PC-3 (cell line): ENCODE measurements around the gene KCNJ6. TPM values are rescaled to one million over a fixed set of nuclear protein-coding genes. Genes with fewer than 3 reads are reported as not detected.

Experiments
- ATAC-seq: fragments of 200-7000 bp; cut with Tn5 transposase; 2 replicates; pipeline ENCODE4 v1.9.1; 2020; ENCODE audit warnings: mild to moderate bottlenecking, moderate library complexity
- BruUV-seq: library from RNA; stranded (reverse); fragments of 400-500 nt; replicated peaks from 2 replicates; lab custom pipeline; 2021; lab: Mats Ljungman, UMichigan
- CTCF ChIA-PET: fragments of 300-600 bp; sonication (Branson Sonifier 250); formaldehyde crosslinking; loops from one replicate; lab custom pipeline; 2022; ENCODE audit warnings: antibody characterized with exemption; lab: Charles Lee
- POLR2A ChIA-PET: fragments of 300-600 bp; sonication (Branson Sonifier 250); formaldehyde crosslinking; loops from one replicate; lab custom pipeline; 2022; ENCODE audit warnings: antibody characterized with exemption; ENCODE audit not compliant: unreplicated experiment; lab: Charles Lee
- DNase-seq: peaks from one replicate; pipeline ENCODE4 v3.0.0-alpha.2; 2015
- H2AFZ ChIP-seq: fragments of 300-600 bp; sonication (generic); 2 replicates; pipeline ENCODE4 v1.6.0; 2016; ENCODE audit warnings: antibody characterized with exemption, low read length
- H3F3A ChIP-seq: fragments of 300-600 bp; sonication (generic); one replicate; pipeline ENCODE4 v1.6.0; 2017; ENCODE audit warnings: antibody characterized with exemption, low read length, control low read depth, mild to moderate bottlenecking; ENCODE audit not compliant: unreplicated experiment
- H3K27ac ChIP-seq: fragments of 300-600 bp; sonication (generic); 2 replicates; pipeline ENCODE4 v1.5.1; 2016; ENCODE audit warnings: mild to moderate bottlenecking, low read length
- H3K27me3 ChIP-seq: fragments of 300-600 bp; sonication (generic); 2 replicates; pipeline ENCODE4 v1.6.1; 2016; ENCODE audit warnings: low read length, mixed read lengths
- H3K36me3 ChIP-seq: fragments of 300-600 bp; sonication (generic); 2 replicates; pipeline ENCODE4 v1.6.1; 2016; ENCODE audit warnings: low read depth, mixed run types, low read length, mixed read lengths
- H3K4me1 ChIP-seq: fragments of 300-600 bp; sonication (generic); 2 replicates; pipeline ENCODE4 v1.5.1; 2016; ENCODE audit warnings: low read length; ENCODE audit not compliant: insufficient read depth
- H3K4me2 ChIP-seq: fragments of 300-600 bp; sonication (generic); 2 replicates; pipeline ENCODE4 v1.6.0; 2016; ENCODE audit warnings: low read length
- H3K4me3 ChIP-seq: fragments of 300-600 bp; sonication (generic); 2 replicates; pipeline ENCODE4 v1.5.1; 2016; ENCODE audit warnings: mild to moderate bottlenecking, low read length, mixed read lengths
- H3K79me2 ChIP-seq: fragments of 300-600 bp; sonication (generic); 2 replicates; pipeline ENCODE4 v1.6.1; 2017; ENCODE audit warnings: low read length, mixed read lengths
- H3K9ac ChIP-seq: fragments of 300-600 bp; sonication (generic); 2 replicates; pipeline ENCODE4 v1.6.0; 2016; ENCODE audit warnings: mild to moderate bottlenecking, low read length
- H3K9me2 ChIP-seq: fragments of 300-600 bp; sonication (generic); replicated peaks from 2 replicates; pipeline ENCODE4 v1.6.1; 2016; ENCODE audit warnings: mixed run types, low read length, mixed read lengths
- H3K9me3 ChIP-seq: fragments of 300-600 bp; sonication (generic); 2 replicates; pipeline ENCODE4 v1.6.1; 2016; ENCODE audit warnings: low read length, mixed read lengths
- H4K20me1 ChIP-seq: fragments of 300-600 bp; sonication (generic); 2 replicates; pipeline ENCODE4 v1.6.1; 2016; ENCODE audit warnings: low read length, mixed read lengths
- CTCF ChIP-seq: fragments of 300-600 bp; sonication (generic); conservative IDR thresholded peaks from 2 replicates; pipeline ENCODE4 v1.5.1; 2017; ENCODE audit warnings: antibody characterized with exemption, low read depth, mild to moderate bottlenecking, low read length
- EZH2 ChIP-seq: fragments of 300-600 bp; sonication (generic); IDR thresholded peaks from one replicate; pipeline ENCODE4 v1.6.1; 2017; ENCODE audit warnings: antibody characterized with exemption, mild to moderate bottlenecking, low read length; ENCODE audit not compliant: unreplicated experiment
- EZH2phosphoT487 ChIP-seq: fragments of 300-600 bp; sonication (generic); IDR thresholded peaks from 2 replicates; pipeline ENCODE4 v1.6.1; 2018; ENCODE audit warnings: mild to moderate bottlenecking, antibody characterized with exemption, low read length, borderline replicate concordance
- intact Hi-C: fragments of 100-400 bp; cut with micrococcal nuclease; formaldehyde crosslinking; loops from 2 replicates; pipeline ENCODE4 v1.9.0; 2023
- total RNA-seq: library from RNA; depleted of rRNA; stranded (reverse); fragments of >200 nt; gene quantifications from 2 replicates; pipeline ENCODE4 v1.2.3, GENCODE V29; 2014

Gene KCNJ6
- total RNA-seq, 1 experiment from 2014 or later = not detected

- H3K27ac ChIP-seq = no peak overlapping the region
- CTCF ChIA-PET = no interaction called here
- no peaks in the 10 kb centered on the region for H3K9me2 ChIP-seq
- POLR2A ChIA-PET = no interaction called here
- H3K9me3 ChIP-seq = no peaks in the 10 kb centered on the region
- intact Hi-C loops = no loop called here
- no peak for TF ChIP-seq EZH2
- ATAC-seq (no peak), DNase-seq (no peak)
- no peak overlapping the region for H3K4me3 ChIP-seq
- H3K4me1 ChIP-seq = no peaks in the 10 kb centered on the region
- H3K36me3 ChIP-seq = no peaks in the 10 kb centered on the region
- no peak overlapping the region for H3K9ac ChIP-seq
- no peaks in the 10 kb centered on the region for H3F3A ChIP-seq
- no peak overlapping the region for H2AFZ ChIP-seq
- no TSS peak for BruUV-seq
- no peak overlapping the region for H3K4me2 ChIP-seq
- peaks cover 39% of the 10 kb centered on the region for H3K27me3 ChIP-seq
- no peaks in the 10 kb centered on the region for H3K79me2 ChIP-seq
- H4K20me1 ChIP-seq = no peaks in the 10 kb centered on the region
These were observed 27.6 kb downstream of the KCNJ6 start for GRCh38 chr21:37888659-37889058.

GRCh38 chr21:37886726-37887299 is 29.4 kb downstream of the KCNJ6 start:
- no peak overlapping the region for H3K4me2 ChIP-seq
- ATAC-seq (no peak), DNase-seq (no peak)
- no peaks in the 10 kb centered on the region for H3K9me3 ChIP-seq
- POLR2A ChIA-PET = no interaction called here
- no peak overlapping the region for H3K4me3 ChIP-seq
- H3K4me1 ChIP-seq = no peaks in the 10 kb centered on the region
- no peaks in the 10 kb centered on the region for H3K9me2 ChIP-seq
- no peak overlapping the region for H2AFZ ChIP-seq
- CTCF ChIA-PET = no interaction called here
- H3K79me2 ChIP-seq = no peaks in the 10 kb centered on the region
- H3K27ac ChIP-seq = no peak overlapping the region
- no peak for TF ChIP-seq EZH2phosphoT487
- no peak for TF ChIP-seq CTCF
- TF ChIP-seq EZH2 = no peak
- intact Hi-C loops = no loop called here
- BruUV-seq = no TSS peak
- H3K36me3 ChIP-seq = no peaks in the 10 kb centered on the region
- H3F3A ChIP-seq = no peaks in the 10 kb centered on the region
- H4K20me1 ChIP-seq = no peaks in the 10 kb centered on the region
- peaks cover 38% of the 10 kb centered on the region for H3K27me3 ChIP-seq
- no peak overlapping the region for H3K9ac ChIP-seq

DNA sequence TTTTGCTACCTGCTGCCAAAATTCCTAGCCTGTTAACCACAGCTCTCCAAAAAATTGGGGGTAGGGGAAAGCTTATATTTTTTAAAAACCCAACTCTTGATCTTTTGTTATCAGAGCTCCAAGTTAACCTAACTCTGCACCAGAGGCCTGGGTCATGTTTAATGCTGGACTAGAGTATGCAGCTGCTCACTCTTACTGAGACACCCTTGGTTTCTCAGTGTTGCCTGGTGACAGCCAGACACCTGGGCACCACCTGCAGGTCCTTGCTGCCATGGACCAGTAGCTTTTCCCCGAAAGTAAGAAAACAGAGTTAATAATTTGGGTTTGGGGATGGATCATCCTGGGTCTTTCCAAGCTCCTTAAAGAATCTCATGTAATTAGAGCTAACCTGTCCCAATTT is 30.1 kb downstream of the KCNJ6 start:
- Histone ChIP-seq H3K79me2 (no peaks in the 10 kb centered on the region), H2AFZ (no peak overlapping the region), H3K9me2 (no peaks in the 10 kb centered on the region), H3K9me3 (no peaks in the 10 kb centered on the region), H3K4me3 (no peak overlapping the region), H3K4me2 (no peak overlapping the region), H3K27me3 (peaks cover 31% of the 10 kb centered on the region), H3K27ac (no peak overlapping the region), H3F3A (no peaks in the 10 kb centered on the region), H3K36me3 (no peaks in the 10 kb centered on the region), H4K20me1 (no peaks in the 10 kb centered on the region), H3K9ac (no peak overlapping the region), H3K4me1 (no peaks in the 10 kb centered on the region)
- CTCF ChIA-PET = no interaction called here
- POLR2A ChIA-PET = no interaction called here
- ATAC-seq = no peak
- no peak for TF ChIP-seq EZH2
- no TSS peak for BruUV-seq
- intact Hi-C loops = no loop called here
- DNase-seq = no peak
